Dedifferentiated amniotic fluid mesenchymal stem cell (primary cell): Measurements from ENCODE around the gene PLCB3.

Source experiments
- DNase-seq: peaks from one replicate; pipeline ENCODE4 v3.0.0-alpha.2; 2016; ENCODE audit errors: extremely low spot score

The PLCB3 gene

GRCh38 chr11:64287676-64288352 lies 36.5 kb downstream of the PLCB3 start:
- DNase-seq = no peak

- DNase-seq = no peak
These were observed 37.0 kb downstream of the PLCB3 start for GRCh38 chr11:64288353-64288750.

DNA sequence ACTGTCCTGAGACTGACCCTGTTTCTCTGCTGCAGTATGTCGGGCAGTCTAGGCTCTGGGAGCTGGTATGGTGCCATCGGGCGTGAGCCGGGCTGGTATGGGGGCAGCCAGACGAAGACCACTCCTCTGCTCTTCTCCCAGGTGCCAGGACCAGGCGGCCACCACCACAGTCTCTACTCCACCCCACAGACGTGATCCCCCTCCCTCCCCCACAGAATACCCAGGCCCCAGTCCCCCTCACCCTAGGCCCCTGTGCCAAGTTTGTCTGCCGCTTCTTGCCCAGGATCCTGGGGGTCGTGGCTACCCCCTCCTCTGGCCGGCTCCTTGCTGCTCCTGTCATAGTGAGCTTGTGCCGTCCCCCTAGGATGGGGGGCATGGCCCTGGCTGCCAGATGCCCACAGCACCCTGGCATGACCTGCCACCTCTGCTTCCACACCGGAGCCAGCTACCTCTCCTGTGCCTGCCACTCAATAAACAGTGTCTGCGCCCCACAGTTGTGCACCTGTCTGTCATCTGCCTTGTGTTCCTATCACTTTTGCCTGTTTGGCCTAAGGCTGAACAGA lies 37.8 kb downstream of the PLCB3 start:
- no peak for DNase-seq

GRCh38 chr11:64290352-64291261 lies 39.3 kb downstream of the PLCB3 start:
- no peak for DNase-seq

DNA sequence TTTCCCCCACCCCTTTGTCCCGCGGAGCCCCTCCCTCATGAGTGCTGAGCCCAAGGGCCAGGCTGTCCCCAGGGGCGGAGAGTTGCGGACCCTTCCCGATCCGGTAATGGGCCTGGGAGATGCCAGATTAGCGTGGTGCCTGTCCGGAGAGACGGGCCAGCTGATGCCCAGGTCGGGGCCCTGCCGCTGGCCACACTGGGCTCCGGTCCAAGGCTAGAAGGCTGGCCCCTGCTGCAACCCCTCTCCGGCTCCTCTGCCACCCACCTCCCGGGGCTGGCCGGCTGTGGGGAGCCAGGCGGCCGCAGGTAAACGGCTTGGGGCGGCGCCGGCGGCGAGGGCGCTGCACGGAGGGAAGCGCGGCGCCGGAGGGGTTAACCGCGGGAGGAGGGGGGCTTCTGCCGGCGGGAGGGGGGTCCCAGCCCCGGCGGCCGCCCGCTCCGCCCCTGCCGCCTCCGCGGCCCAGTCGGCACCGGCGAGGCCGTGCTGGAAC lies 40.0 kb downstream of the PLCB3 start, which contains the start of gene KCNK4:
Gene KCNK4, plus strand, starts transcription at position 41 of the 490 bp plus-strand sequence. CDS start 1,717 bp downstream, outside the sequence.
- no peak for DNase-seq

DNA sequence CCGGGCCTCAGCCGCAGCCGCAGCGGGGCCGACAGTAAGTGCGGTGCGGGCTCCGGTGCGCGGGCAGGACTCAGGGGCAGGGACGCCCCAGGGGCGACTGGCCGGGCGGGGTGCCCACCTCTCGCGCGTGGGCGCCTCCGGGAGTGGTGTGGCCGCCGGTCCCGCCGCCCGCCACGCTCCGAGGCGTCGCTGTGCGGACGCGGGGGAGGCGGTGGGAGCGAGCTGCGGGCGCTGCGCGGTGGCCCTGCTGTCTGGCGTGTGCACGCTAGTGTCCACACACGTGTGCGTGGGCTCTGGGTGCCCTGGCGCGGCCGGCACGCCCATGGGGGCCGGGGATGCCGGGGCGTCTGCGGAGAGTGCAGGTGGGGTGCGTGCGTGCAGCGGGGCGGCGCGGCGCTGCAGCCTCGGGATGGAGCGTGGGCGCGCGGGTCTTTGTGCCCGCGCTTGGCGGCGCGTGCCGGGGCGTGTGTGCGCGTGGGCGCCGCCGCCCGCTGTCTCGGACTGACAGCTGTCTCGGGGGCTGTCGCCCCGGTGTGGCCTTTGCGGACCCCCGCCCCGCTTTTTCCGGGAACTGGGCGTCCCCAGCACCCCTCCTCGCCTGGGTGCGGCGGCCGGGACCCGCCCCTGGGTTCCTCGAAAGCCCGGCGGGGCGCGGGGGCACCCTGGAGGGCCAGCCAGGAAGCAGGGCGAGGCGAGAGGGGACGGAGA lies 40.6 kb downstream of the PLCB3 start:
- no peak for DNase-seq

- no peak for DNase-seq
These were observed 41.3 kb downstream of the PLCB3 start for GRCh38 chr11:64292460-64293254.

DNA sequence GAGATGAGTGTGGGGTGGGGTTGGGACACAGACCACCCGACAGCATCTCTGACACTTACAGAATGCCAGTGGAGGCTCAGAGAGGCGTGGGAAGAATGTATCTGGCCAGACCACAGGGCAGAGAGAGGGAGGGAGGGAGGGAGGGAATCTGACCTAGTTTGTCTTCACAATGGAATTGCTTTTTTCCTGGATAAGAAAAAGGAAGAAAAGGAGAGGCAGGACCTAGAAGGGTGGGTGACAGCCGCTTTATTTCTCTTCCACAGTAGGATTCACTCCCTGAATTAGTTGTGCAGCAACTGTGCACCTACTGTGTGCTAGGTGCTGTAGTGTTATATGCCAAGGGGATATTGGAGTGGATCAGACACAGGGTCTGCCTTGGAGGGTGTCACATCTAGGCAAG lies 43.4 kb downstream of the PLCB3 start:
- no peak for DNase-seq

DNA sequence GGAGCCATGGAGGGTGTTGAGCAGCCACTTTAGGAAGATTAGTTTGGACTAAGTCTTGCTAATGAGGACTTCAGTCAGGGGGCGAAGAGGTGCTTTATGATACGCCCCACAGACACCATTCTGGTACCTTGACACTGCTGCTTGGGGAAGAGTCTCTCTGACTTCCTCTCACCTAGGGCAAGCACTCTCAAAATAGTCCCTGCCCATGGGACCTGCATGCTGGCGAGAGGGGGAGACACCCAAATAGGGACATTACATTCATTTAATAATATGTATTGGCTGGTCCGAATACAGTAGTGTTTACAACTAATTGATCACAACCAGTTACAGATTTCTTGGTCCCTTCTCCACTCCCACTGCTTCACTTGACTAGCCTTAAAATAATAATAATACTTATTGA lies 44.4 kb downstream of the PLCB3 start:
- no peak for DNase-seq

- no peak for DNase-seq
These were observed 44.9 kb downstream of the PLCB3 start for GRCh38 chr11:64296236-64296635.

DNA sequence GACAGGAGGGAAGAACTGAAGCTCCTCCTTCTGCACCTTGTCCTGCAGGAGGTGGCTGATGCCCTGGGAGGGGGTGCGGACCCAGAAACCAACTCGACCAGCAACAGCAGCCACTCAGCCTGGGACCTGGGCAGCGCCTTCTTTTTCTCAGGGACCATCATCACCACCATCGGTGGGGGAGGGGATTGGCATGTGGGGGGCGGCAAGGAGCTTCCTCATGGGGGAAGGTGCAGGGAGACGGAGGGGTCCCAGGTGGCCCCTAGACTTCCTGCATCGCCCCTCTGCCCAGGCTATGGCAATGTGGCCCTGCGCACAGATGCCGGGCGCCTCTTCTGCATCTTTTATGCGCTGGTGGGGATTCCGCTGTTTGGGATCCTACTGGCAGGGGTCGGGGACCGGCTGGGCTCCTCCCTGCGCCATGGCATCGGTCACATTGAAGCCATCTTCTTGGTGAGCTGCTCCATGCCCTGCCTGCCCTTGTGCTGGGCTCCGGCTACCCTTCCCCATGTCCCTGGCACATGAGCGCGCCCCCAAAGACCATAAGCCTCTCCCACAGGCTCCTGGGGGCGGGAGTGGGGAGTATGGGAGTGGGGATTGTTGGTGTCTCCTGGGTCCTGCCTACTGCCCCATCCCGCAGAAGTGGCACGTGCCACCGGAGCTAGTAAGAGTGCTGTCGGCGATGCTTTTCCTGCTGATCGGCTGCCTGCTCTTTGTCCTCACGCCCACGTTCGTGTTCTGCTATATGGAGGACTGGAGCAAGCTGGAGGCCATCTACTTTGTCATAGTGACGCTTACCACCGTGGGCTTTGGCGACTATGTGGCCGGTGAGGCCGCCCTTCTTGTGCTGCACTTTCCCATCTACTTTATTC lies 45.7 kb downstream of the PLCB3 start:
- no peak for DNase-seq

GRCh38 chr11:64297699-64298358 lies 46.5 kb downstream of the PLCB3 start:
- no peak for DNase-seq

DNA sequence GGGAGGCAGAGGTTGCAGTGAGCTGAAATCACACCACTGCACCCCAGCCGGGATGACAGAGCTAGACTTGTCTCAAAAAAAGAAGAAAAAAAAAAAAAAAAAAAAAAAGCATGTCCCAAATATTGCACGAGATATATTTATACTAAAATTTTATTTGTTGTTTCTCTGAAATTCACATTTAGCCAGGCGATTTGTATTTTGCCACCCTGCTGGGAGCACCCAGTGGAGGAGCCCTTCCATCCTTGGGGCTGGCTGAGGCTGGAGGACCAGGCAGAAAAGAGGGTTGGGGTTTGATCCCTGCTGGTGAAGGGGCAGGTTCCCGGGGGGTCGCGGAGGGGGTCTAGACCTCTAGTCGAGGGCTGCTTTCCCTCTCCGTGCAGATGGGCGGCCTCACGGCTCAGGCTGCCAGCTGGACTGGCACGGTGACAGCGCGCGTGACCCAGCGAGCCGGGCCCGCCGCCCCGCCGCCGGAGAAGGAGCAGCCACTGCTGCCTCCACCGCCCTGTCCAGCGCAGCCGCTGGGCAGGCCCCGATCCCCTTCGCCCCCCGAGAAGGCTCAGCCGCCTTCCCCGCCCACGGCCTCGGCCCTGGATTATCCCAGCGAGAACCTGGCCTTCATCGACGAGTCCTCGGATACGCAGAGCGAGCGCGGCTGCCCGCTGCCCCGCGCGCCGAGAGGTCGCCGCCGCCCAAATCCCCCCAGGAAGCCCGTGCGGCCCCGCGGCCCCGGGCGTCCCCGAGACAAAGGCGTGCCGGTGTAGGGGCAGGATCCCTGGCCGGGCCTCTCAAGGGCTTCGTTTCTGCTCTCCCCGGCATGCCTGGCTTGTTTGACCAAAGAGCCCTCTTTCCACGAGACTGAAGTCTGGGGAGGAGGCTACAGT lies 47.9 kb downstream of the PLCB3 start:
- no peak for DNase-seq

- DNase-seq = no peak
These were observed 48.7 kb downstream of the PLCB3 start, which contains the start of gene CATSPERZ for GRCh38 chr11:64299847-64300648. CATSPERZ (plus strand) TSS chr11:64300358; CDS start chr11:64300411, 53 bp downstream.

DNA sequence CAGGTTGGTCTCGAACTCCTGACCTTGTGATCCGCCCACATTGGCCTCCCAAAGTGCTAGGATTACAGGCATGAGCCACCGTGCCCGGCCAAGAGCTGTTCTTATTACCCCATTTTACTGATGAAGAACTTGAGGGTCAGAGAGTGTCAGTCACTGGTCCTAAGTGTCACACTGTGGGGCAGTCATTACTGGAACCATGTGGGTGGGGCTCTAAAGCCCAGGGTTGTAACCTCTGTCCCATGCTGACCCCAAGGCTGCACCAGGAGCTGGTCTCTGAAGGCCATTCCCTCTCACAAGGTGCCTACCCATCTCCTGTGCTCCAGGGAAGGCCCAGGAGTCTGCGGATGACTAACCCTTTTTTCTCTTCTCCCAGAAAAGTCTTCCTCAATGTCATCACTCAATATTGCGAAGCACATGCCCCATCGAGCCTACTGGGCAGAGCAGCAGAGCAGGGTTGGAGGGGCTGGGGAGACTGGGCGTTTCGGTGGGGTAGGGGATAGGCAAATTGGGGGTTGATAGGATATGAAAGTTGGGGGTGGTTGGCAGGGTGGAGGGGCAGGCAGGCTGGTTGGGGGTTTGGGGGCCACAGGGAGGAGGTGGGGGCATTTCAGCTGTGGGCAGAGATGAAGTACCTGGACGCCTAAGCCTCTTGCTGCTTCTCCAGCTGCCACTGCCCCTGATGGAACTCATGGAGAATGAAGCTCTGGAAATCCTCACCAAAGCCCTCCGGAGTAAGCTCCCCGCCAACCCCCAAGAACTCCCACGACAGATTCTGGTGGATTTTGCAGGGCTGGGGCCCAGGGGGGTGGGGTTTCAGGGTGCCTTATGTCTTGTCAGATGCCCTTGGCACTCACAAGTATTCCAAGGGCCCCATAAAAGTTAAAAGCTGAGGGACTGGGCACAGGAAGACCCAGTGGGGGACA lies 52.0 kb downstream of the PLCB3 start:
- DNase-seq = no peak

DNA sequence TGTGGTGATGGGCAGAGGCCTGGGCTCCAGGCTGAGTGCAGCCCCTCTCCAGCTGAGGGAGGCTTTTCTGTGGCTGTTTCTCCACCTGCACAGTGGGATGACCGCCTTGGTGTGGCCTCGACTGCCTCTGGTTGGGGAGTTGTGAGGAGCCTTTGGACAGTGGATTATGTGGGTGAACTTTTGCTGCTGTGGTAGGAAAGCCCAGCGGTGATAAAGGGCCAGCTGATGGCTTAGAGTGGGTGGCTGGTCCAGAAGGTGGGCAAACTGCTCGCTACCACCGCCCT lies 52.6 kb downstream of the PLCB3 start:
- DNase-seq = no peak
